ENCODE results near the gene SLBP.

Gene SLBP

GRCh38 chr4:1712216-1713002, at the start of gene SLBP:
SLBP (minus strand) TSS chr4:1712319; CDS start chr4:1712188, 131 bp downstream.
- in situ Hi-C loops (cut with HindIII; ENCODE audit: low sequenced_read_pairs), result no loop called here
- TF ChIP-seq CTCF (IDR thresholded peaks at IDR 0.05; ENCODE audit: low read depth, low read length, missing control alignments), result no peak
- peak within 1 kb of the TSS; percentile 72 for H3K4me3 ChIP-seq (ENCODE audit: low read depth, low read length)
- DNase-seq (ENCODE audit: low read depth), result peak; percentile 58

- DNase-seq (ENCODE audit: low read depth), result no peak
- in situ Hi-C loops (cut with HindIII; ENCODE audit: low sequenced_read_pairs), result no loop called here
- TF ChIP-seq CTCF (IDR thresholded peaks at IDR 0.05; ENCODE audit: low read depth, low read length, missing control alignments), result no peak
- no peak overlapping the region for H3K4me3 ChIP-seq (ENCODE audit: low read depth, low read length)
These were observed 49.1 kb upstream of the SLBP start for GRCh38 chr4:1761130-1761689.

- TF ChIP-seq CTCF (IDR thresholded peaks at IDR 0.05; ENCODE audit: low read depth, low read length, missing control alignments), result no peak
- no peak overlapping the region for H3K4me3 ChIP-seq (ENCODE audit: low read depth, low read length)
- DNase-seq (ENCODE audit: low read depth), result no peak
- in situ Hi-C loops (cut with HindIII; ENCODE audit: low sequenced_read_pairs), result no loop called here
These were observed 48.5 kb upstream of the SLBP start for GRCh38 chr4:1760521-1761071.

- no peak for TF ChIP-seq CTCF (IDR thresholded peaks at IDR 0.05; ENCODE audit: low read depth, low read length, missing control alignments)
- DNase-seq (ENCODE audit: low read depth), result no peak
- no peak overlapping the region for H3K4me3 ChIP-seq (ENCODE audit: low read depth, low read length)
- in situ Hi-C loops (cut with HindIII; ENCODE audit: low sequenced_read_pairs), result no loop called here
These were observed 47.7 kb upstream of the SLBP start for GRCh38 chr4:1759818-1760223.

DNA sequence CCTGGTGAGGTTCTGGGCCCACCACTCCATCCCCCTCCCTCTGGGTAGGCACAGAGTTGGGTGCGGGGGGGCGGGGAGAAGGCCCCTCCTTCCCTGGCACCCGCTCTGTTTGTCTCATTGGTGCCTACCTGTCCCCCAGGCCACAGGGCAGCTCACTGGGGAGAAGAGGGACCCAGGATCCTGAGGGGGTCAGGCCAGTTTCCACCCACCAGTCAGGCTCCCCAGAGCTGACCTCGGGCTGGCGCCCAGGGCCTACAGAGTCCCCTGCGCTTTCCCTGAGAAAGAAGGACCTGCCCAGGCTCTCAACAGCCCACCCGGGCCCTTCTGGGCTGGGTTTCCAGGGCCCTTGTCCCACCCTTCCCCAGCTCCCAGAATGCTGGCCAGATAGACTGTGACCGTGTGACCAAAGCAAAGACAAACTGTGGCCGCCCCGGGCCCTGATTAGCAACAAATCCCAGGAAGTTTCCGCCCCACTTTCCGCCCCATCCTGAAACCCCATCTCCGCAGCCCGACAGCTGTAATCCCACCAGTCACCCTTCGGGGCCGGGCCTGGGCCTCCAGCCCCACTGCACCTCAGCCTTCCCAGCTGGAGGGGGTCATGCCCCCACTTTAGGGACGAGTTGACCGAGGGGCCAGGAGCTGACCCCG, 47.2 kb upstream of the SLBP start:
- no peak overlapping the region for H3K4me3 ChIP-seq (ENCODE audit: low read depth, low read length)
- in situ Hi-C loops (cut with HindIII; ENCODE audit: low sequenced_read_pairs), result no loop called here
- TF ChIP-seq CTCF (IDR thresholded peaks at IDR 0.05; ENCODE audit: low read depth, low read length, missing control alignments), result no peak
- DNase-seq (ENCODE audit: low read depth), result no peak

- in situ Hi-C loops (cut with HindIII; ENCODE audit: low sequenced_read_pairs), result no loop called here
- H3K4me3 ChIP-seq (ENCODE audit: low read depth, low read length), result no peak overlapping the region
- DNase-seq (ENCODE audit: low read depth), result no peak
- no peak for TF ChIP-seq CTCF (IDR thresholded peaks at IDR 0.05; ENCODE audit: low read depth, low read length, missing control alignments)
These were observed 46.4 kb upstream of the SLBP start for GRCh38 chr4:1758306-1759121.

Measured in astrocyte of the cerebellum (primary cell).